Peyer's patch (tissue), 4 donors: ENCODE results near the gene VILL. TPM values are rescaled to one million over a fixed set of nuclear protein-coding genes. Genes with fewer than 3 reads are reported as not detected.
A peak's percentile ranks its signal among the peaks of the same experiment; 100 is the strongest.

Experiments used
- DNase-seq, 3 donors: peaks; one replicate each; pipeline ENCODE4 v3.0.0-alpha.2; 2017 to 2019
- H3K27ac ChIP-seq, 4 donors: fragments of 200-600 bp; sonication (generic); one replicate each; pipeline ENCODE4 v1.5.1; 2016 to 2019
- H3K27me3 ChIP-seq, 2 donors: fragments of 200-600 bp; sonication (generic); one replicate each; pipeline ENCODE4 v1.5.1; 2019
- H3K36me3 ChIP-seq, 3 donors: fragments of 200-600 bp; sonication (generic); one replicate each; pipeline ENCODE4 v1.5.1; 2016 to 2019
- H3K4me1 ChIP-seq, 4 donors: fragments of 200-600 bp; sonication (generic); one replicate each; pipeline ENCODE4 v1.5.1; 2016 to 2019
- H3K4me3 ChIP-seq, 4 donors: fragments of 200-600 bp; sonication (generic); 1 replicate in 3 of 4; 2 replicates in 1 of 4; pipeline ENCODE4 v1.5.1; 2016 to 2019; ENCODE audit warnings: mild to moderate bottlenecking in 1 of 4
- H3K9me3 ChIP-seq, 4 donors: fragments of 200-600 bp; sonication (generic); one replicate each; pipeline ENCODE4 v1.5.1; 2016 to 2019; ENCODE audit warnings: mild to moderate bottlenecking in 1 of 4
- POLR2A ChIP-seq, 2 donors: fragments of 450-650 bp; IDR thresholded peaks; one replicate each; pipeline ENCODE4 v1.5.1; 2017; ENCODE audit warnings: antibody characterized with exemption in 2 of 2, mild to moderate bottlenecking in 2 of 2, moderate library complexity in 2 of 2
- total RNA-seq, 4 donors: library from RNA; depleted of rRNA; stranded (reverse); fragments of >200 nt; gene quantifications; one replicate each; pipeline ENCODE4 v1.1.0, GENCODE V29; 2016
- TF ChIP-seq, protein P1 (sequence below), 6 experiments: fragments of 450-650 bp in 4 of 6; fragments of 200-600 bp in 2 of 6; sonication (generic) in 1 of 6; IDR thresholded peaks; one replicate each; pipeline ENCODE4 v1.5.1; 2017 to 2019; ENCODE audit warnings: antibody characterized with exemption in 6 of 6, mild to moderate bottlenecking in 3 of 6, moderate library complexity in 1 of 6

VILL gene
- total RNA-seq, 4 donors from 2014 or later = 59.4 to 309 (median 230) TPM

DNA sequence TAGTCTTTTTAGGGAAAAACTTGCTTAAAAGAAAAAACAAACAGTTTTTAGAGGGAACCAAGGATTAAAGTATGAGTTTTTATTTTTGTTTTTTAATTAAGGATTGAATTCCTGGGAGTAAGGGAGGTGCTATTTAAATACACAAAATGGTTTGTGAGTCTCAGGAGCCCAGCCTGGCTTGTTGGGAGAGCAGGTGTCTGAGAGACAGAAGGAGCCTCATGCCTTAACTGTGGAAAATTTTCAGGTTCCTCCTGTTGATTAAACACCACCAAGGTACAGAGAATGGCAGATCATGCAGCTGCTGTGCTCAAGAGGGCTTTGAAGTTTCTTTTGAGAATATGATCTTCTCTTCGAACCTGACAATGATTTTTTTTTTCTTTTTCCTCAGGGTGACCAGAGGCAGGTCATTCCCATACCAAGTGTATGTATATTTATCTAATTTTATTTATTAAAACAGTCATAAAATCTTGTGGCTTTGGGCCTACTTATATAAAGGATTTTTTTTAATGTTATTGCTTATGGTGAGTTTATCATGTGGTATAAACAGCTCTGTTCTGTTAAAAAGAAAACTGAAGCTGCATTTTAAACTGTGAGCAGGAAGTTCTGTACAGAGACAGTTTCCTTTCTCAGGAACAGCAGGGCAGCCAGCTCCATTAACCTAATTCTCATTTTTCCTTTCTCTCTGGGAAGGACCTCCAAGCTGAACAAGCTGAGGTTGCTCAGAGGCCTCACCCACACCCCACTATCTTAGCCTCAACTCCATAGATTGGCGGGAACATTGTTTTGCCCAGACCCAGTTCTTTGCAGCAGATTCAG lies 33.7 kb upstream of the VILL start:
- H3K9me3 ChIP-seq = no peaks in the 10 kb centered on the region
- peak overlapping the region; percentile 14 to 67 (median 42) for H3K27ac ChIP-seq
- no peaks in the 10 kb centered on the region for H3K27me3 ChIP-seq
- TF ChIP-seq, protein P1, sequence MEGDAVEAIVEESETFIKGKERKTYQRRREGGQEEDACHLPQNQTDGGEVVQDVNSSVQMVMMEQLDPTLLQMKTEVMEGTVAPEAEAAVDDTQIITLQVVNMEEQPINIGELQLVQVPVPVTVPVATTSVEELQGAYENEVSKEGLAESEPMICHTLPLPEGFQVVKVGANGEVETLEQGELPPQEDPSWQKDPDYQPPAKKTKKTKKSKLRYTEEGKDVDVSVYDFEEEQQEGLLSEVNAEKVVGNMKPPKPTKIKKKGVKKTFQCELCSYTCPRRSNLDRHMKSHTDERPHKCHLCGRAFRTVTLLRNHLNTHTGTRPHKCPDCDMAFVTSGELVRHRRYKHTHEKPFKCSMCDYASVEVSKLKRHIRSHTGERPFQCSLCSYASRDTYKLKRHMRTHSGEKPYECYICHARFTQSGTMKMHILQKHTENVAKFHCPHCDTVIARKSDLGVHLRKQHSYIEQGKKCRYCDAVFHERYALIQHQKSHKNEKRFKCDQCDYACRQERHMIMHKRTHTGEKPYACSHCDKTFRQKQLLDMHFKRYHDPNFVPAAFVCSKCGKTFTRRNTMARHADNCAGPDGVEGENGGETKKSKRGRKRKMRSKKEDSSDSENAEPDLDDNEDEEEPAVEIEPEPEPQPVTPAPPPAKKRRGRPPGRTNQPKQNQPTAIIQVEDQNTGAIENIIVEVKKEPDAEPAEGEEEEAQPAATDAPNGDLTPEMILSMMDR (IDR thresholded peaks at IDR 0.05) = no peak
- no peak for TF ChIP-seq POLR2A (IDR thresholded peaks at IDR 0.05)
- peaks cover 0 to 5% (median 0%) of the 10 kb centered on the region in 3 donors for H3K36me3 ChIP-seq
- H3K4me1 ChIP-seq = peaks cover 0 to 30% (median 0%) of the 10 kb centered on the region in 4 donors
- no peak overlapping the region for H3K4me3 ChIP-seq
- DNase-seq = no peak

- Histone ChIP-seq H3K27me3 (no peaks in the 10 kb centered on the region), H3K4me3 (no peak overlapping the region), H3K4me1 (peaks cover 0 to 36% (median 0%) of the 10 kb centered on the region in 4 donors), H3K9me3 (no peaks in the 10 kb centered on the region), H3K27ac (peak overlapping the region; percentile 14 to 67 (median 42)), H3K36me3 (peaks cover 0 to 5% (median 0%) of the 10 kb centered on the region in 3 donors)
- TF ChIP-seq POLR2A (IDR thresholded peaks at IDR 0.05) = no peak
- TF ChIP-seq, protein P1 (IDR thresholded peaks at IDR 0.05) = no peak
- DNase-seq = no peak
Measured at GRCh38 chr3:37957539-37957936, 33.0 kb upstream of the VILL start.

DNA sequence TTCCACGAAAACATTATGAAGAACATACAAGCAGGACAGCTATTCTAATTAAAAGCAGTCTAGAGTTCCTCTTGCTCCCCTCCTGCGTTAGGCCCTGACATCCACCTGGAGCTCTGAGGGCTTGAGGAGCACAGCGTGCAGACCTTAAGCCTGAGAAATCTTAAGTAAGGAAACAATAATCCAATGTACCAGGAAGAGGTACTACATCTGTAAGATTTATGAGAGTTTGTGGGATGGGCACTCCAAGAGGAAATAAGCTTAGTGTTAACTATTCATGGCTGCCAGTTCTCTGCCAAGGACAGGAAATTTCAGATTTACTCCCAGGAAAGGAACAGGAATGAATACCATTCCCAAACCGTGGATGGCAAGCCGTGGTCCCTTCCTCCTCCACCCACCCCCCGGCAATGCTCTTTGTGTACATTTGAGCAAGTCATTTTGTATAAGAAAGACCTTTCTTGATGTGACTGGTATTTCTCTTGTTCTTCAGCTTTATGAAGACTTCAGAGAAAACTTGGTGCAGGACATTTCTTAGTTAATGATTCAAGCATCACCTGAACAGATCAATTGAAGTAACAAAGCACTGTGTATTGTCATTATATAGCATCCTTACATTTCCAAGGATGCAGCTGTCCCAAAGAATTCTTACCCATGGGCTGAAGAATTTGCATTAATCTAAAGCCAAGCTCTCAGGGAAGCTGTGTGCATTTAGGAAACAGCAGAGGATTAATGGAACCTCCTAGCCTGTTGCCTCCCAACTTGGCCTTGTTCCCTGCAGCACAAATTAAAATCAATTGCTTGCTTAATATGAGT lies 28.8 kb upstream of the VILL start:
- Histone ChIP-seq H3K4me1 (peaks cover 0 to 30% (median 0%) of the 10 kb centered on the region in 4 donors), H3K27ac (peak overlapping the region in 2 of 4 donors; percentile 28 to 43), H3K27me3 (no peaks in the 10 kb centered on the region), H3K9me3 (no peaks in the 10 kb centered on the region), H3K4me3 (no peak overlapping the region), H3K36me3 (no peaks in the 10 kb centered on the region)
- DNase-seq = no peak
- TF ChIP-seq, protein P1 (IDR thresholded peaks at IDR 0.05) = no peak
- no peak for TF ChIP-seq POLR2A (IDR thresholded peaks at IDR 0.05)

GRCh38 chr3:37963016-37963415 lies 27.6 kb upstream of the VILL start:
- peaks cover 0 to 19% (median 0%) of the 10 kb centered on the region in 4 donors for H3K4me1 ChIP-seq
- DNase-seq = no peak
- TF ChIP-seq, protein P1 (IDR thresholded peaks at IDR 0.05) = no peak
- TF ChIP-seq POLR2A (IDR thresholded peaks at IDR 0.05) = no peak
- H3K27ac ChIP-seq = no peak overlapping the region
- H3K36me3 ChIP-seq = no peaks in the 10 kb centered on the region
- H3K9me3 ChIP-seq = no peaks in the 10 kb centered on the region
- no peaks in the 10 kb centered on the region for H3K27me3 ChIP-seq
- no peak overlapping the region for H3K4me3 ChIP-seq

DNA sequence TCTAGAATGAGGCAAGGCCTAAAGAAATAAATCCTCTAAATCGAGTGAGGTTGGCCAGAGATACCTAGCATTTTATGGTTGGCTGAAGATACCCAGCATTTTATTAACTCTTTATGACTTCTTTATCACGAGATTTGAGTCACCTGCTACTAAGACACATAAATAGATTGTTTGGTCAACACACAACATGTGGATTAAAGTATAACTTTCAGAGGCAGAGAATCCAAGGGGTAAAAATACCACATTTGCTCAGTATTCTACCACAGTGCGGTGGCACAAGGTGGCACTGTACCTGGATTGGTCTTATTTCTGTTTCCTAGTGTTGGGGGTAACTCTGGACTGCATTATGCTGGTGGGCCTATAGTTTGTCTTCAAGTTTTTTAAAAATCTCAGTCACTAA lies 27.0 kb upstream of the VILL start:
- no peak overlapping the region for H3K4me3 ChIP-seq
- no peaks in the 10 kb centered on the region for H3K9me3 ChIP-seq

More for the DNA sequence above, 27.0 kb upstream of the VILL start:
- Histone ChIP-seq H3K27me3 (no peaks in the 10 kb centered on the region), H3K27ac (peak overlapping the region in 1 of 4 donors; percentile 50), H3K36me3 (no peaks in the 10 kb centered on the region), H3K4me1 (peaks cover 0 to 19% (median 0%) of the 10 kb centered on the region in 4 donors)
- TF ChIP-seq, protein P1 (IDR thresholded peaks at IDR 0.05) = no peak
- TF ChIP-seq POLR2A (IDR thresholded peaks at IDR 0.05) = no peak
- no peak for DNase-seq
